ENCODE measurements around the gene TMED7.
"Not testable (repeated sequence)": the region's sequence is repeated elsewhere in the genome, so short reads cannot be mapped to it uniquely, and the experiment has no call there.

DNA sequence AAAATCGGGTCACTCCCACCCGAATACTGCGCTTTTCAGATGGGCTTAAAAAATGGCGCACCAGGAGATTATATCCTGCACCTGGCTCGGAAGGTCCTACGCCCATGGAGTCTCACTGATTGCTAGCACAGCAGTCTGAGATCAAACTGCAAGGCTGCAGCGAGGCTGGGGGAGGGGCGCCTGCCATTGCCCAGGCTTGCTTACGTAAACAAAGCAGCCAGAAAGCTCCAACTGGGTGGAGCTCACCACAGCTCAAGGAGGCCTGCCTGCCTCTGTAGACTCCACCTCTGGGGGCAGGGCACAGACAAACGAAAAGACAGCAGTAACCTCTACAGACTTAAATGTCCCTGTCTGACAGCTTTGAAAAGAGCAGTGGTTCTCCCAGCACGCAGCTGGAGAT, 48.9 kb upstream of the TMED7 start:
- TF ChIP-seq, protein P1, sequence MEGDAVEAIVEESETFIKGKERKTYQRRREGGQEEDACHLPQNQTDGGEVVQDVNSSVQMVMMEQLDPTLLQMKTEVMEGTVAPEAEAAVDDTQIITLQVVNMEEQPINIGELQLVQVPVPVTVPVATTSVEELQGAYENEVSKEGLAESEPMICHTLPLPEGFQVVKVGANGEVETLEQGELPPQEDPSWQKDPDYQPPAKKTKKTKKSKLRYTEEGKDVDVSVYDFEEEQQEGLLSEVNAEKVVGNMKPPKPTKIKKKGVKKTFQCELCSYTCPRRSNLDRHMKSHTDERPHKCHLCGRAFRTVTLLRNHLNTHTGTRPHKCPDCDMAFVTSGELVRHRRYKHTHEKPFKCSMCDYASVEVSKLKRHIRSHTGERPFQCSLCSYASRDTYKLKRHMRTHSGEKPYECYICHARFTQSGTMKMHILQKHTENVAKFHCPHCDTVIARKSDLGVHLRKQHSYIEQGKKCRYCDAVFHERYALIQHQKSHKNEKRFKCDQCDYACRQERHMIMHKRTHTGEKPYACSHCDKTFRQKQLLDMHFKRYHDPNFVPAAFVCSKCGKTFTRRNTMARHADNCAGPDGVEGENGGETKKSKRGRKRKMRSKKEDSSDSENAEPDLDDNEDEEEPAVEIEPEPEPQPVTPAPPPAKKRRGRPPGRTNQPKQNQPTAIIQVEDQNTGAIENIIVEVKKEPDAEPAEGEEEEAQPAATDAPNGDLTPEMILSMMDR (conservative IDR thresholded peaks at IDR 0.05; ENCODE audit: low read depth, low read length), result not testable (repeated sequence)
- not testable (repeated sequence) for TF ChIP-seq POLR2A (IDR thresholded peaks at IDR 0.05; ENCODE audit: low read depth, low read length); RAD21 (IDR thresholded peaks at IDR 0.05; ENCODE audit: low read length)
- TF ChIP-seq, protein P2, sequence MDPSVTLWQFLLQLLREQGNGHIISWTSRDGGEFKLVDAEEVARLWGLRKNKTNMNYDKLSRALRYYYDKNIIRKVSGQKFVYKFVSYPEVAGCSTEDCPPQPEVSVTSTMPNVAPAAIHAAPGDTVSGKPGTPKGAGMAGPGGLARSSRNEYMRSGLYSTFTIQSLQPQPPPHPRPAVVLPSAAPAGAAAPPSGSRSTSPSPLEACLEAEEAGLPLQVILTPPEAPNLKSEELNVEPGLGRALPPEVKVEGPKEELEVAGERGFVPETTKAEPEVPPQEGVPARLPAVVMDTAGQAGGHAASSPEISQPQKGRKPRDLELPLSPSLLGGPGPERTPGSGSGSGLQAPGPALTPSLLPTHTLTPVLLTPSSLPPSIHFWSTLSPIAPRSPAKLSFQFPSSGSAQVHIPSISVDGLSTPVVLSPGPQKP (IDR thresholded peaks at IDR 0.05; ENCODE audit: borderline replicate concordance, low read depth, low read length), result not testable (repeated sequence)
